Ovary (tissue), 9 donors: ENCODE results near the gene MBP. TPM values are rescaled to one million over a fixed set of nuclear protein-coding genes. Genes with fewer than 3 reads are reported as not detected.

ENCODE experiments used
- DNase-seq, 5 donors: peaks; one replicate each; pipeline ENCODE4 v3.0.0-alpha.2; 2019 to 2020
- H3K27ac ChIP-seq, 2 donors: fragments of 200-600 bp; one replicate each; pipeline versions ENCODE4 v1.5.1 to v1.8.0; 2019 to 2022
- H3K27me3 ChIP-seq: fragments of 200-600 bp; one replicate; pipeline ENCODE4 v1.8.0; 2022
- H3K36me3 ChIP-seq: fragments of 200-600 bp; sonication (generic); one replicate; pipeline ENCODE4 v1.5.1; 2019
- H3K4me1 ChIP-seq: one replicate; pipeline ENCODE4 v1.8.1; 2013; ENCODE audit warnings: mild to moderate bottlenecking, moderate library complexity; ENCODE audit not compliant: insufficient read depth
- H3K4me3 ChIP-seq: fragments of 200-600 bp; sonication (generic); one replicate; pipeline ENCODE4 v1.5.1; 2017
- H3K9me3 ChIP-seq, 2 donors: fragments of 200-600 bp in 1 of 2; sonication (generic) in 1 of 2; one replicate each; pipeline versions ENCODE4 v1.5.1 to v1.8.1; 2013 to 2019; ENCODE audit warnings: mild to moderate bottlenecking in 1 of 2, moderate library complexity in 1 of 2
- EP300 ChIP-seq: sonication (generic); formaldehyde crosslinking; IDR thresholded peaks from one replicate; pipeline ENCODE4 v1.6.1; 2017; ENCODE audit warnings: antibody characterized with exemption
- POLR2A ChIP-seq: fragments of 450-650 bp; IDR thresholded peaks from one replicate; pipeline ENCODE4 v1.6.1; 2017; ENCODE audit warnings: antibody characterized with exemption, mild to moderate bottlenecking, moderate library complexity
- WGBS, 3 donors: extraction: QIAGEN DNeasy Blood & Tissue Kit in 1 of 3; methylation state at CpG; one replicate each; pipeline versions ENCODE4 v1.1.5 to v1.1.7; 2013 to 2017; 5-methylcytosine and 5-hydroxymethylcytosine counted together
- intact Hi-C, 4 donors: fragments of 100-400 bp; cut with DNase I; formaldehyde crosslinking; loops; one replicate each; pipeline versions ENCODE4 v1.11.0 to v1.15.1; 2022 to 2023
- polyA plus RNA-seq, 2 donors: library from polyadenylated mRNA; stranded (reverse); fragments of 200-250 nt in 1 of 2; fragments of 350-450 nt in 1 of 2; fragmentation: Illumina TruSeq in 1 of 2; extraction: RNeasy Lipid Tissue Mini Kit (QIAGEN cat#74804) in 1 of 2; gene quantifications; one replicate each; pipeline ENCODE4 v1.2.3, GENCODE V29; 2013 to 2014
- total RNA-seq, 7 donors: library from RNA; depleted of rRNA in 2 of 7; stranded (reverse); fragments of >200 nt in 2 of 7; fragmentation: NEBNext Ultra II Directional in 3 of 7; extraction: Animal tissue kit (Norgen Biotek cat#: 25700) in 3 of 7; gene quantifications; one replicate each; pipeline versions ENCODE4 v1.1.0 to v1.2.4, GENCODE V29; 2016 to 2023
- TF ChIP-seq, protein P1 (sequence below), 3 donors: fragments of 450-650 bp in 2 of 3; fragments of 200-600 bp in 1 of 3; IDR thresholded peaks; one replicate each; pipeline versions ENCODE4 v1.5.1 to v1.8.0; 2016 to 2022; ENCODE audit warnings: antibody characterized with exemption in 3 of 3, mild to moderate bottlenecking in 1 of 3
- donor health status: DM: no; HTN: no; CAD: no; lungs with moderate emphysema.
- donor health status: DM: no; HTN: no; CAD: no.
- donor health status: Bipolar disorder and iron deficiency.
- donor health status: DM: yes; HTN: yes; CAD: no.
- donor health status: DM: no; HTN: no; CAD: no.
- donor health status: DM: yes; HTN: yes; CAD: no.

The MBP gene
- total and polyA plus RNA-seq, 9 donors = 7.1 to 38.2 (median 23.2) TPM

DNA sequence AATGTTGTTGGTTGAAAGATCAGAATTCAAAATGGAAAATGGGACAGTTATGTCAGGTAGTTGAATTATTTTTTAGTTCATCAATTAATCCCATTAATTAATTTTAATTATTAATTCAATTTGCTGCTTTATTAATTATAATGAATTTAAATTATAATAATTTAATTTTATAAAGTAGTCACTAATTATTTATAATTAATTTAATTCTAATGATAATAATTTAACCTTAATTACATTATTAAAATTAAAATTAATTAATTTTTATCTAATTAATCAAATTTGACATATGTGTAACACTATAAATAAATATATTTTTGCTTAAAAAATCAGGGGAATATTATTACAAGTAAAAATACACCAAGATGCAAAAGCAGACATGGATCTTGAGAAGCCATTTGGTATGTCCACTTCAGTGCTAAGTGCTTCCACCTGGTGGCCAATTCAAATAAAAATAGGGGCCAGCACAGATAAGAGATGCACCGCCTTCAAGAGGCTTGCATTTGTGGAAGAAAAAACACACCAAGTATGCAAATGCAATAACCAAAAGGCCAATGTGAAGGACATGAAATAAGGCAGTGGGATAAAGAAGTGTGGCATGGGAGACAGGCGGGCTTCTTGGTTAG is 73.2 kb downstream of the MBP start:
- DNase-seq = peak in 1 of 5 donors; percentile 46
- Histone ChIP-seq H3K27ac (no peak overlapping the region), H3K27me3 (no peaks in the 10 kb centered on the region), H3K36me3 (no peaks in the 10 kb centered on the region), H3K4me3 (no peak overlapping the region), H3K9me3 (no peaks in the 10 kb centered on the region), H3K4me1 (peaks cover 6% of the 10 kb centered on the region)
- intact Hi-C loops = loop anchor here in 2 of 4 donors (5.0 to 10.0 kb wide), 2 partner anchors 55 to 62 kb away; no protein-coding TSS in a partner anchor
- WGBS, 3 donors = 88 to 92% (median 90%) methylated on average over 2 of the region's 2 CpGs
- TF ChIP-seq EP300 (no peak), POLR2A (no peak)
- TF ChIP-seq, protein P1, sequence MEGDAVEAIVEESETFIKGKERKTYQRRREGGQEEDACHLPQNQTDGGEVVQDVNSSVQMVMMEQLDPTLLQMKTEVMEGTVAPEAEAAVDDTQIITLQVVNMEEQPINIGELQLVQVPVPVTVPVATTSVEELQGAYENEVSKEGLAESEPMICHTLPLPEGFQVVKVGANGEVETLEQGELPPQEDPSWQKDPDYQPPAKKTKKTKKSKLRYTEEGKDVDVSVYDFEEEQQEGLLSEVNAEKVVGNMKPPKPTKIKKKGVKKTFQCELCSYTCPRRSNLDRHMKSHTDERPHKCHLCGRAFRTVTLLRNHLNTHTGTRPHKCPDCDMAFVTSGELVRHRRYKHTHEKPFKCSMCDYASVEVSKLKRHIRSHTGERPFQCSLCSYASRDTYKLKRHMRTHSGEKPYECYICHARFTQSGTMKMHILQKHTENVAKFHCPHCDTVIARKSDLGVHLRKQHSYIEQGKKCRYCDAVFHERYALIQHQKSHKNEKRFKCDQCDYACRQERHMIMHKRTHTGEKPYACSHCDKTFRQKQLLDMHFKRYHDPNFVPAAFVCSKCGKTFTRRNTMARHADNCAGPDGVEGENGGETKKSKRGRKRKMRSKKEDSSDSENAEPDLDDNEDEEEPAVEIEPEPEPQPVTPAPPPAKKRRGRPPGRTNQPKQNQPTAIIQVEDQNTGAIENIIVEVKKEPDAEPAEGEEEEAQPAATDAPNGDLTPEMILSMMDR (IDR thresholded peaks at IDR 0.05) = peak in 2 of 3 donors; percentile 21 to 28

DNA sequence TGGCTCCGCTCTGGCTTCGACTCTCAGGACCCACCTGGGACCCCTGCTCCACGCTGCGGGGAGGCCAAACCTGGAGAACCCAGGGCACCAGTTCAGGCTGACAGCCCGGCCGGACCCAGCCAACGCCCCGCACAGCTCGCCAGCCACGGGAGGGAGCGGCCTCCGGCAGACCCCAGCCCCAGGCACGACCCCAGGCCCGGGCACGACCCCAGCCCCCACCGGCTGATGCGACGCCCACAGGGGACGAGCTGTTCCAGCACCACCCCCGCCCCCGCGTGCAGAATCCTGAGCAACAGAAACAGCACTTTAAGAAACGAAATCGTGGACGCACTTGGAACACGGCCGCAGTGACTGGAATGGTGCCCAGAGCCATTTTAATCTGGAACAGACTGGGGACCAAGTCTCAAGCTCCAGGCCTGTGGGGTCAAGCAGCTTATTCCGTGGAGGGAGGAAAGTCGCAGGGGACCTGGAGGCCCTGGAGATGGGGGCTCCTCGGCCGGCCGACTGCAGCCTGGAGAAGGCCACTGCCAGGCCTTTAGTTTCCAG is 74.2 kb downstream of the MBP start:
- H3K9me3 ChIP-seq = no peaks in the 10 kb centered on the region
- H3K4me1 ChIP-seq = peaks cover 6% of the 10 kb centered on the region
- no peaks in the 10 kb centered on the region for H3K27me3 ChIP-seq
- 75 to 84% (median 79%) methylated on average over 32 of the region's 32 CpGs for WGBS, 3 donors
- no peak overlapping the region for H3K27ac ChIP-seq
- TF ChIP-seq, protein P1 (IDR thresholded peaks at IDR 0.05) = no peak
- no peak for TF ChIP-seq POLR2A
- DNase-seq = peak in 3 of 5 donors; percentile 22 to 76 (median 51)
- no peaks in the 10 kb centered on the region for H3K36me3 ChIP-seq
- no peak overlapping the region for H3K4me3 ChIP-seq
- intact Hi-C loops = loop anchor here in 2 of 4 donors (5.0 to 10.0 kb wide), 2 partner anchors 54 to 61 kb away; no protein-coding TSS in a partner anchor

DNA sequence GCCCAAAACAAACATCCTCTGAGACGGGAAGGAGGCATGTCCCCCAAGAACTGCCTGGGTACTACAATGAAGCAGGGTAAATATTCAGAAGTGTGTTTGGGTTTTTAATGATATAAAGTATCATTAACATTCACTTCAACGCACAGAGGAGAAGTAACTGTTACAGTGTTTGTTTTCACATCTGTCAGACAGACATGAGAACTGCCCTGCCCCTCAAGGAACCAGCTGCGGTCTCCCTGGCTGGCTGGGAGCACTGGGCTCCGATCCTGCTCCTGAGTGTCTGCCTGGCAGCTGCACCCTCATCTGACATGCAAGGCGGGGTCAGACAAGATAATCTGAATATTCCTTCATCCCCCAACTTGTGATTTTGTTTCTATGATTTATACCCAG is 75.6 kb downstream of the MBP start:
- intact Hi-C loops = loop anchor here in 2 of 4 donors (5.0 to 10.0 kb wide), 2 partner anchors 52 to 60 kb away; no protein-coding TSS in a partner anchor
- no peaks in the 10 kb centered on the region for H3K27me3 ChIP-seq
- H3K9me3 ChIP-seq = no peaks in the 10 kb centered on the region
- H3K27ac ChIP-seq = no peak overlapping the region
- H3K36me3 ChIP-seq = no peaks in the 10 kb centered on the region
- H3K4me3 ChIP-seq = no peak overlapping the region
- DNase-seq = no peak
- H3K4me1 ChIP-seq = peaks cover 6% of the 10 kb centered on the region
- no peak for TF ChIP-seq EP300
- TF ChIP-seq, protein P1 (IDR thresholded peaks at IDR 0.05) = no peak
- TF ChIP-seq POLR2A = no peak
- 45 to 73% (median 65%) methylated on average over 5 of the region's 5 CpGs for WGBS, 3 donors

DNA sequence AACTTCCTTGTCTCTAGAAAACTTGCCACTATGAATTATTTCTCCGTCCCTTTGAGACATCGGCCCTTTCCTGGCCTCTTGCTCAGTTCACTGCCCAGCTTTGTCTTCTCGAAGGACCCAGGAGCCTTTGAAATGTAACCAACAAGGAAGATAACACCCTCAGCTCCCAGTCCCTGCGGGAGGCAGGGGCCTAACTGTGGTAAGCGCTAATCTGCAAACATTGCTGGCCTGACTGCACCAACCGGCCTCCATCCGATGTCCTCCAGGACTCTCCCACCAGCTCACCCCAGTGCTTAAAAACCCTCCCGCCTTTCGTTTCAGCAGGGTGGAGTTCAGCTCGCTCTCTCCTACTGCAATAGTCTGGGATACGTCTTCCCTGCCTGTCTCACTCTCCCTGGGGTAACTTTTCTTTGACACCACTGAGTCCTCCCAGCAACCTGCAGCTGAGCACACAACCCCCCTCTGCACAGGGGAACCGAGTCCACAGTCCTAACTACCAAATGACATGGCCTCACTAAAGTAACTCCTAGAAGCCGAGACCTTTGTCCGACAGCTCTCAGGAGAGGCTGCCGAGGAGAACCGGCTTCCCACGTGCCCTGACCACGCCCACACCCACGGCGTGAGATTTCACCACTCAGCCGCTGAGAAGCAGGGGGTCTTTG is 76.1 kb downstream of the MBP start:
- intact Hi-C loops = loop anchor here in 2 of 4 donors (5.0 to 10.0 kb wide), 2 partner anchors 52 to 59 kb away; no protein-coding TSS in a partner anchor

More for the DNA sequence above, 76.1 kb downstream of the MBP start:
- H3K4me3 ChIP-seq = no peak overlapping the region
- no peaks in the 10 kb centered on the region for H3K27me3 ChIP-seq
- H3K9me3 ChIP-seq = no peaks in the 10 kb centered on the region
- TF ChIP-seq, protein P1 (IDR thresholded peaks at IDR 0.05) = no peak
- no peak for TF ChIP-seq POLR2A
- no peak for TF ChIP-seq EP300
- peak in 2 of 5 donors; percentile 46 to 56 for DNase-seq
- 45 to 73% (median 46%) methylated on average over 21 of the region's 21 CpGs for WGBS, 3 donors
- H3K36me3 ChIP-seq = no peaks in the 10 kb centered on the region
- peak overlapping the region in 1 of 2 donors; percentile 6 for H3K27ac ChIP-seq
- H3K4me1 ChIP-seq = peaks cover 6% of the 10 kb centered on the region
